Liver (tissue), 9 donors: Measurements from ENCODE around the gene UBE4A. TPM values are rescaled to one million over a fixed set of nuclear protein-coding genes. Genes with fewer than 3 reads are reported as not detected.

Experiments
- DNase-seq: peaks from one replicate; pipeline ENCODE4 v3.0.0-alpha.2; 2017; ENCODE audit warnings: low spot score
- H3K27ac ChIP-seq, 2 donors: one replicate each; pipeline ENCODE4 v1.7.0; 2013; ENCODE audit warnings: inconsistent platforms in 2 of 2, low read length in 2 of 2, control low read depth in 1 of 2, low read depth in 1 of 2, mild to moderate bottlenecking in 1 of 2
- H3K27me3 ChIP-seq, 4 donors: one replicate each; pipeline versions ENCODE4 v1.6.1 to v1.7.0; 2013; ENCODE audit warnings: low read length in 3 of 4, inconsistent platforms in 1 of 4, mild to moderate bottlenecking in 1 of 4, moderate library complexity in 1 of 4; ENCODE audit not compliant: control insufficient read depth in 4 of 4, insufficient read depth in 4 of 4
- H3K36me3 ChIP-seq, 4 donors: one replicate each; pipeline versions ENCODE4 v1.6.1 to v1.7.0; 2013; ENCODE audit warnings: low read length in 3 of 4, mild to moderate bottlenecking in 3 of 4, low read depth in 1 of 4, moderate library complexity in 1 of 4; ENCODE audit not compliant: control insufficient read depth in 4 of 4, insufficient read depth in 3 of 4
- H3K4me1 ChIP-seq, 4 donors: one replicate each; pipeline versions ENCODE4 v1.6.1 to v1.7.0; 2013; ENCODE audit warnings: low read length in 3 of 4, mild to moderate bottlenecking in 3 of 4, moderate library complexity in 1 of 4; ENCODE audit not compliant: control insufficient read depth in 4 of 4, insufficient read depth in 4 of 4
- H3K4me3 ChIP-seq, 3 donors: one replicate each; pipeline versions ENCODE4 v1.6.1 to v1.7.0; 2013; ENCODE audit warnings: low read length in 3 of 3, control low read depth in 1 of 3, low read depth in 1 of 3, mild to moderate bottlenecking in 1 of 3
- H3K9ac ChIP-seq, 2 donors: one replicate each; pipeline ENCODE4 v1.7.0; 2013; ENCODE audit warnings: low read length in 2 of 2, mild to moderate bottlenecking in 2 of 2, moderate library complexity in 2 of 2, control low read depth in 1 of 2, low read depth in 1 of 2
- H3K9me3 ChIP-seq, 4 donors: one replicate each; pipeline versions ENCODE4 v1.6.1 to v1.7.0; 2013; ENCODE audit warnings: low read length in 3 of 4; ENCODE audit not compliant: control insufficient read depth in 4 of 4
- HNF4A ChIP-seq, 2 donors: conservative IDR thresholded peaks; 2 replicates each; pipeline ENCODE4 v1.6.1; 2016; ENCODE audit warnings: antibody characterized with exemption in 2 of 2, mild to moderate bottlenecking in 2 of 2
- REST ChIP-seq: IDR thresholded peaks from 2 replicates; pipeline ENCODE4 v1.6.1; 2016; ENCODE audit warnings: antibody characterized with exemption, mild to moderate bottlenecking
- TAF1 ChIP-seq: conservative IDR thresholded peaks from 2 replicates; pipeline ENCODE4 v1.6.1; 2016; ENCODE audit warnings: antibody characterized with exemption, mild to moderate bottlenecking
- YY1 ChIP-seq: IDR thresholded peaks from 2 replicates; pipeline ENCODE4 v1.6.1; 2016; ENCODE audit warnings: antibody characterized with exemption, mild to moderate bottlenecking
- WGBS: extraction: QIAGEN DNeasy Blood & Tissue Kit; methylation state at CpG from one replicate; pipeline ENCODE4 v1.1.7; 2013; 5-methylcytosine and 5-hydroxymethylcytosine counted together
- polyA plus RNA-seq, 2 donors: library from polyadenylated mRNA; stranded (reverse) in 1 of 2; unstranded in 1 of 2; fragments of 200-250 nt in 1 of 2; fragments of >200 nt in 1 of 2; fragmentation: Nextera tagmentation in 1 of 2; extraction: Ambion mirVana in 1 of 2; gene quantifications; one replicate each; pipeline versions ENCODE4 v1.2.1 to v1.2.3, GENCODE V29; 2013 to 2015
- total RNA-seq, 2 donors: library from RNA; depleted of rRNA; stranded (reverse); fragments of >200 nt; gene quantifications; one replicate each; pipeline ENCODE4 v1.2.3, GENCODE V29; 2014
- TF ChIP-seq, protein P1 (sequence below): fragments of 150-350 bp; IDR thresholded peaks from 2 replicates; pipeline ENCODE4 v1.5.1; 2017; ENCODE audit warnings: improper control_type of control experiment, low read depth, low read length; ENCODE audit not compliant: missing input control
- donor health status: healthy.
- donor health status: healthy.
- donor health status: healthy.
- donor health status: healthy.
- donor health status: healthy.

The UBE4A gene
- total and polyA plus RNA-seq, 4 donors = 11.7 to 41.3 (median 19.1) TPM

- Histone ChIP-seq H3K4me1 (peaks cover 4 to 51% (median 42%) of the 10 kb centered on the region in 4 donors), H3K4me3 (peak overlapping the region; percentile 63 to 98 (median 88)), H3K36me3 (no peaks in the 10 kb centered on the region), H3K9me3 (no peaks in the 10 kb centered on the region), H3K27ac (peak overlapping the region; percentile 79 to 84), H3K9ac (peak overlapping the region; percentile 49 to 58), H3K27me3 (no peaks in the 10 kb centered on the region)
- TF ChIP-seq, protein P1, sequence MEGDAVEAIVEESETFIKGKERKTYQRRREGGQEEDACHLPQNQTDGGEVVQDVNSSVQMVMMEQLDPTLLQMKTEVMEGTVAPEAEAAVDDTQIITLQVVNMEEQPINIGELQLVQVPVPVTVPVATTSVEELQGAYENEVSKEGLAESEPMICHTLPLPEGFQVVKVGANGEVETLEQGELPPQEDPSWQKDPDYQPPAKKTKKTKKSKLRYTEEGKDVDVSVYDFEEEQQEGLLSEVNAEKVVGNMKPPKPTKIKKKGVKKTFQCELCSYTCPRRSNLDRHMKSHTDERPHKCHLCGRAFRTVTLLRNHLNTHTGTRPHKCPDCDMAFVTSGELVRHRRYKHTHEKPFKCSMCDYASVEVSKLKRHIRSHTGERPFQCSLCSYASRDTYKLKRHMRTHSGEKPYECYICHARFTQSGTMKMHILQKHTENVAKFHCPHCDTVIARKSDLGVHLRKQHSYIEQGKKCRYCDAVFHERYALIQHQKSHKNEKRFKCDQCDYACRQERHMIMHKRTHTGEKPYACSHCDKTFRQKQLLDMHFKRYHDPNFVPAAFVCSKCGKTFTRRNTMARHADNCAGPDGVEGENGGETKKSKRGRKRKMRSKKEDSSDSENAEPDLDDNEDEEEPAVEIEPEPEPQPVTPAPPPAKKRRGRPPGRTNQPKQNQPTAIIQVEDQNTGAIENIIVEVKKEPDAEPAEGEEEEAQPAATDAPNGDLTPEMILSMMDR = no peak
- TF ChIP-seq YY1 = peak; percentile 6
- no peak for TF ChIP-seq TAF1
- TF ChIP-seq HNF4A (conservative IDR thresholded peaks at IDR 0.05) = peak; percentile 11 to 20
- TF ChIP-seq REST = peak; percentile 40
- DNase-seq = peak; percentile 63
- WGBS = under 1% methylated on average over 28 of the region's 28 CpGs
These were observed 78.1 kb downstream of the UBE4A start for GRCh38 chr11:118437208-118438125.

GRCh38 chr11:118438314-118438931 is 79.0 kb downstream of the UBE4A start:
- WGBS = 34% methylated on average over 14 of the region's 14 CpGs
- Histone ChIP-seq H3K9ac (peak overlapping the region in 1 of 2 donors; percentile 58), H3K36me3 (no peaks in the 10 kb centered on the region), H3K4me3 (peak overlapping the region; percentile 63 to 98 (median 88)), H3K4me1 (peaks cover 6 to 51% (median 42%) of the 10 kb centered on the region in 4 donors), H3K27ac (peak overlapping the region; percentile 79 to 84), H3K9me3 (no peaks in the 10 kb centered on the region), H3K27me3 (no peaks in the 10 kb centered on the region)
- TF ChIP-seq TAF1 = no peak
- TF ChIP-seq REST = peak; percentile 6
- DNase-seq = peak; percentile 49
